HG02973 (cell line): ENCODE results near the gene KIAA0825.

Experiments used
- ATAC-seq: cut with Tn5 transposase; IDR thresholded peaks from one replicate; pipeline ENCODE4 v1.9.1; 2021; ENCODE audit warnings: moderate library complexity; ENCODE audit not compliant: unreplicated experiment

Gene KIAA0825

DNA sequence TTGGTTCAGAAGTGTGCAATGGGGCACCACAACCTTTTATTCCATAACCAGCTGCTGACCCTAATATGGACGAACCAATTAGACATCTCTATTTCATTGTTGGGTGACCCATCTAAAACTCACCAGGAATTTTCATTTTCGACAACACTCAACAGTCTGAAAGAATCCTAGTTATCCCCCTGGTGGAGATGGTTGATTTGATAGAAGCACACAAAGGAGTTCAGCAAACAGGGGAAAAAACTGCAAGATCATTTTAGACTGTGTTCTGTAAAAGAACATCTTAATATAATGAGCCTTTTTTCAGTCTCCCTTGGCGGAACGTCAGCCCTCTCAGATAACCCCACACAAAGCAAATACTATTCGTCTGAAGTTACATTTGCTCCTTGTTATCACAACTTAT is 367.4 kb downstream of the KIAA0825 start:
- ATAC-seq = no peak

GRCh38 chr5:94249430-94249829 is 369.0 kb downstream of the KIAA0825 start:
- ATAC-seq = no peak

DNA sequence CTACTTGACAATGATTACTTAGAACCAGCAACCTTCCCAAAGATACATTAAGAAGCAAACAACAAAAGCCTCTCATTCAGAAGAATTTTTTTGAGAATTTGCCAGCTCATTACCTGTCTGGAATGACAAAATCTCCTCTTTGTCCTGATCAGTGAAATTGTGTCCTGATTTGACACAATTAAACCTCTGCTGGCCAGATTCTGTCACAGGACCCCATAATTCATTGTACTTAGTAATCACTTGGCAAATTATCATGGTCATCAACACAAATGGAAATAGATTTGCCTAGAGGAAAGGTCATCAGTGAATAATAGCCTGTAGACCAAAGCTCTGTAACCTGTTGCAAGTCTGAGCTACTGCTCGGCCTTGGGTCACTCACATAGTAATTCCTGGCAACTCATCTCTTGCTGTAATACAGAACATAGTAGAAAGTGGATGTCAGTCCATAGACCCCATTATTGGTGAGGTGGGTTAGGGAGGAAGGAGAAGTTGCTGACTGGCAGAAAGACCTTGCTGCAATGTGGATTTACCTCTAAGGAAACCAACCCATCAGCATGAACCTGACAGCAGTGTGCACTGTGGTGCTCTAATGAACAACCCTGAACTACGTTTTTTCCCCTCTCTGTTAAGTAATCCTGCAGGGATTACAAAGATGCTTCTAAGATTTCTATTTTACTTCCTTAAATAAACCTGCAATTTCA is 370.1 kb downstream of the KIAA0825 start:
- ATAC-seq = no peak

DNA sequence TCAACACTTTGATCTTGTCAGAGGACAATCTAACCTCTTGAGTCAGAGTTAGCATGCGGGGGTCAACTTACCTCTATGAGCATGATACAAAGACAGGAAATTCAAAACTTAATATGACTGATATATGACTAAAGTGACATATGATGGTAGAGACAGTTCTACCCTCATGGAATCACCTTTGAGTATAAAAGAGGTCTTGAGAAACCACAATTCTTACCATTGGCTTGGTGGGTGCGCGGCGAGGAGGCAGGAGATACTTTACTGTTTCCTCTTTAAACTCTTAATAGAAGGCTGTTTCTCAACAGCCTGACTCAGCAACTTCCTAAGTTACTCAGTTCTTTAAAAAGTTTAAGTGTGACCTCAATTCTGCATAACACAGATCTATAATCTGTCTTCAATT is 372.8 kb downstream of the KIAA0825 start:
- ATAC-seq = no peak

GRCh38 chr5:94244921-94245320 is 373.5 kb downstream of the KIAA0825 start:
- ATAC-seq = no peak

DNA sequence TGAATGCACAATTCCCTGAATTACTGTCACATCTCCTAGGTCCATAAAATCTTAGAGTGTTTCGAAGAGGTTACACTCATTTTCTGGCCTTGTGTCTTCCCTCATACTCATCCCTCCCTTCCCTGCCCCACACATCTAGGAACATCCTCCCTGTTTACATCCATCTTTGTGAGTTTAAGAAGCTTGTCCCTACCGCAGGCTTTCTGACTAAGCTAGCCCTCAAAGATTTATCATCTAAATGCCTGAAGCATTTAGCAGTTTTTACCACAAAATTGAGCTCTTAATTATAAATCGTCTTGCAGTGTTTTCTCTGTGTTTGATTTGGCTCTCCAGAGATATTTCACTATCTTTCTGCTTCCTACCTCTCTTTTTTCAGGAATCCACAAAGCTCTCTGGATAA is 374.8 kb downstream of the KIAA0825 start:
- ATAC-seq = no peak

GRCh38 chr5:94240993-94241651 is 377.3 kb downstream of the KIAA0825 start:
- ATAC-seq = no peak

GRCh38 chr5:94240596-94240992 is 377.8 kb downstream of the KIAA0825 start:
- no peak for ATAC-seq

DNA sequence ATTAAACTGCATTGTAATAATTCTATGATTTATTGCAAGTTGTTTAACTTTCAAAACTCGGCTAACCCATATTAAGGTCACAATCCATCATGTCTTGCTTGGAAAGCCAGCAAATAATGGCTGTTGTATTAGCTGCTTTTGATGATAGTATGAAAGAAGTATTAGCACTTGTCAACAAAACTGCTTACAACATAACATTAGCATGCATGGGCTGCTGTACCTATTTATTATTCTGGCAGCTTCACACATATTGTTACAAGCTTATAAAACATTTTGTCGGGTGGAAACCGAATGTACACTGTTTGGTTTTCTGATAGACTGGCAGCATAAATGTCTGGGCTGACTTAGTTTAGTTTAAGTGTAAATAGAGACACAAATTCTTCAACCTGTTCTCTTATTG is 378.3 kb downstream of the KIAA0825 start:
- no peak for ATAC-seq

GRCh38 chr5:94239266-94239665 is 379.1 kb downstream of the KIAA0825 start:
- no peak for ATAC-seq

- no peak for ATAC-seq
Observed at GRCh38 chr5:94234987-94235386, 383.4 kb downstream of the KIAA0825 start.

GRCh38 chr5:94228791-94229190 is 389.6 kb downstream of the KIAA0825 start:
- no peak for ATAC-seq

DNA sequence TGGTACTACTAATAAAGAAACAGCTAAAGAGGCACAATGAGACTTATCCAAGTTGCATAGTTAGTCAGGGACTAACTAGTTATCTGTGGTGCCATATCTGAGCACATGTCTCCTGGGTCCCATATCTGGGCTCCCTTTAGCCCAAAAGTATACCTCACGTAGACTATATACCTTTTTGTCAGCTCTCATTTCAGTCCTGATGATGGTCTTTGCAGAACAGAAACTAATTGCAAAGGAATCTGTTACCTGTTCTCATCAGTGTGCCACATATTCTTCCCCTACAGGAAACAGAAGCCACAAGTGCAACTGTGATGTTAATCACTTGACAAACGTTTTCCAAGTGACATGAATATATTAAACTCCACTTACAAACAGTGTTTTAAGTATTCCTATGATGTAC is 395.2 kb downstream of the KIAA0825 start:
- no peak for ATAC-seq

DNA sequence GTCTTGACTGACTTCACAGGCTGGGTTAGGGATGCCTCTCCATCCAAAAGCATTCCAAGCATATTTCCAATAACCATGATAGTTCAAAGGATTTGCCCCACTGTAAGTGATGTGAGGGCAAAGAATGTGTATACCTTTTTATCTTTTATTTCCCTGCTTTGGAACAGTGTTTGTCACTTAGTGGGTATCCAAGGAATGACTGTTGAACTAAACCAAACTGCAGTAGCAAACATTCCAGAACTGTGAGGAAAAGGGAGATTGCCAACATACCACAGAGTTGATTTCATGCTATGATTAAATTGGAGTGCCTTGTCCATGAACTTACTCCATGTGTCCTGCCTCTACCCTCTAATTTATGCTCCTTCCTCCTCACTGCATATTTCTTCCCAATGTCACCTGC is 400.0 kb downstream of the KIAA0825 start:
- no peak for ATAC-seq

DNA sequence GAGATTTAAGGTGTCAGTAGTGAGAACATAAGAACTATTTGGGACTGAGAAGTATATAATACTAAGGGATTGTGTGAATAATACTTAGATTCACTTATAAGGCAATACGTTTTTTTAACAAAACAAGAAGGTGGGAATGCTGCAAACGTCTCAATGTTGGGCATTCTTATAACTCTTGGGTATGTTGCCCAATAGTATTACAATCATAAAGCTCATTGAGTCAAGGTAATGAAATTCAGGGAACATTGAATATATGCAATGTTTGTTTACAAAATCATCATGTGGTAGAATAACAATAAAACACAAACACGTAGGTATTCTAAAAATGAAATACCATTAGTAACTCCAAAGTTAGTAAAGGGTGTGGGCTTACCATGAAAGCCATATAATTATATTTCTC is 400.7 kb downstream of the KIAA0825 start:
- no peak for ATAC-seq

DNA sequence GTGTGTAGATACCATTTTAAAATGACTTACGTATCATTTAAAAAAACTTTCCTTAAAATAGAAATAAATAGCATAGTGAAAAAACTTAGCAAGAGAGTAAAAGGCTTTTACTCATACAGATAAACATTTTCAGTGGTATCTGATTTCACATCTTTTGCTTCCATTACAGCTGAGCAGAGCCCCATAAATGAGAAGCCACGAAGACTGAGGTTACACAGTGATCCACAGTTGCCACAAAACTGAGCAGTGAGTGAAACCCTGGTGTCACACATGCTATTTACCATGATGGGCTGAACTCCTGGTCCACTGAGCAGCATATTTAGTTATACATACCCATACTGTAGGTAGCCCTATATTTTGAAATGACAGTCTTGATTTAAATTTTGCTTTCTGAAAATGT is 401.2 kb downstream of the KIAA0825 start:
- no peak for ATAC-seq

GRCh38 chr5:94212476-94212875 is 405.9 kb downstream of the KIAA0825 start:
- no peak for ATAC-seq

- ATAC-seq = no peak
Observed at GRCh38 chr5:94209774-94210355, 408.5 kb downstream of the KIAA0825 start.

DNA sequence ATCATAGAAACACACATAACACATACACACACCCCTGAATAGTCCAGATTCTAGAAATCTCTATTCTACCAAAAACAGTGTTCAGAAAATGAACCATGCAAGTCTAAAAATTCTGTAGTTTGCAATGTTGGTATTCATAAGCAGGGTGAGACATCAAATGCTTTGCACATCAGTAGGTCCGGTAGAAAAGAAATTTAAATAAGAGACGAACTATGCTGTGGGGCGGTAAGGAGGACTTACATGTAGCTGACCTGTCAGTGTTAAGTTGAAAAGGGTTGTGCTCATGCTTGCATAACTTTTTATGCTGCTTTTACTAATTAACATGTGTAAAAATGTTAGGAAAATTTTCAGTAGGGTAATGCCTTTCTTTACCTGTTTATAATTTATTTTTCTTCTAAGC is 409.1 kb downstream of the KIAA0825 start:
- no peak for ATAC-seq

DNA sequence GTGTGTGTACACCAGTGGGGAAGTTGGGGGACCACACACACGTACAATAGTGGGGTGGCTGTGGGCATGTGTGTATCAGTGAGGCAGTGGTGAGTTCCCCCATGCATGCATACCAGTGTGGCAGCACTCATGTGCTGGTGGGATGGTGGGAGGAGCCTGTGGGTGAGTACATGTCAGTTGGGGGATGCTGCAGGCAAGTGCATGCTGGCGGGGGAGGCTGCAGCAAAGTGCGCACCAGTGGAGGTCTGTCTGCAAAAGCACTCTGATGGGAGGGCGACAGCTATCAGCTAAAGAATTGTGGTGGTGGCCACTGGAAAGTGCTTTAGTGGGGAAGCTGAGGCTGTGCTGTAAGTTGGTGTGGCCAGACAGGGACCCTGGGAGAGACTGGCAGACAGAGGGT is 418.8 kb downstream of the KIAA0825 start:
- no peak for ATAC-seq

DNA sequence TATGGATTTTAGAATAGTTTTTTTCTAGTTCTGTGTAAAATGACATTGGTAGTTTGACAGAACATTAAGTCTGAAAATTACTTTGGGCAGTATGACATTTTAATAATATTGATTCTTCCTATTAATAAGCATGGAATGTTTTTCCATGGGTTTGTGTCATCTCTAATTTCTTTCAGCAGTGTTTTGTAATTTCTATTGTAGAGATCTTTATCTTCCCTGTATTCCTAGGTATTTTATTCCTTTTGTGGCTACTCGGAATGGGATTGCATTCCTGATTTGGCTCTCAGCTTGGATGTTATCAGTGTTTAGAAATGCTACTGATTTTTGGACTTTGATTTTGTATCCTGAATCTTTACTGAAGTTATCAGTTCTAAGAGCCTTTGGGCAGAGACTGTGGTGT is 420.4 kb downstream of the KIAA0825 start:
- no peak for ATAC-seq

GRCh38 chr5:94196953-94197352 is 421.5 kb downstream of the KIAA0825 start:
- ATAC-seq = no peak
